ENCODE measurements around the gene BTBD19. TPM values are rescaled to one million over a fixed set of nuclear protein-coding genes. Genes with fewer than 3 reads are reported as not detected.

BTBD19 gene
- total and polyA plus RNA-seq, 9 of the 15 experiments (the other 6 are each of a cell fraction or from before 2014, with no cell fraction given), result 0.22 to 2.0 (median 0.95) TPM

DNA sequence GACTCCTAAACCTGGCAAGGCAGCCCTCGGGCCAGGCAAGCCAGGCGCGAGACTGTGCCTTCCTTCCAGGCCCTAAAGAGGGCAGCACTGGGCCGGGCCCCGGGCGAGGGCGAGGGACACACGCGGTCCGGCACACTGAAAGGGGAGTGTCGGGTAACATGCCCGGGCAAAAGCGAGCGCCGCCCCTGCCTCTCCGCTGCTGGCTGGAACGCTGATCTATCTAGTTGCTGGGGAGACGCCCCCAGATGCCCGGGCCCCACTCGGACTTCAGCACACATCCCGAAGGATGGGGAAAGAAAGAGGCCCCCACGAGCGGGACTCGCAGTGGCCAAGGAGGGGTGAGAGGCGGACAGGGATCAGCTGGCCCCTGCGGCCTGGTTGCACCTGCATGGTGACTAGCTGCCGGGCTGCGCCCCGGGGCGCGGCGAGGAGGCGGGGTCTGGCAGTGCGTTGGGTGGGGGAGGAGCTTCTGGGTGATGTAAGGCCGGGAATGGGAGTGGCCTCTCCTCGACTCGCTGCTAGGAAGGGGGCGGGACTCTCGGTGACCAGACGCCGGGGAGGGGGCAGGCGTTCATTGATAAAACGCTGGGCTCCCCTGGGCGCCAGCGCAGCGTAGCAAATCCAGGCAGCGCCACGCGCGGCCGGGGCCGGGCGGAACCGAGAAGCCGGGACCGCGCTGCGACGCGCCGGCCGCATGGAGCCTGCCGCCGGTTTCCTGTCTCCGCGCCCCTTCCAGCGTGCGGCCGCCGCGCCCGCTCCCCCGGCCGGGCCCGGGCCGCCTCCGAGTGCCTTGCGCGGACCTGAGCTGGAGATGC is 8.3 kb upstream of the BTBD19 start, which contains the start of gene PLK3 (continued):
- TF ChIP-seq ZHX1 (conservative IDR thresholded peaks at IDR 0.05; ENCODE audit: low read length) (peak; percentile 69; the same call in 1 of the 2 replicates), SOX6 (IDR thresholded peaks at IDR 0.05) (peak; percentile 65; the same call in 1 of the 2 replicates), KLF1 (tag; IDR thresholded peaks at IDR 0.05) (peak; percentile 51), CXXC5 (CRISPR knock-in tag; IDR thresholded peaks at IDR 0.05) (peak; percentile 97), ZBTB17 (CRISPR knock-in tag; IDR thresholded peaks at IDR 0.05) (peak; percentile 85), TEAD4 (IDR thresholded peaks at IDR 0.05; ENCODE audit: low read length) (peak; percentile 33; the same call in 1 of the 2 replicates), TEAD4 (CRISPR knock-in tag; IDR thresholded peaks at IDR 0.05; ENCODE audit: borderline replicate concordance) (no peak), HLTF (IDR thresholded peaks at IDR 0.05) (peak; percentile 7; the same call in 1 of the 2 replicates), XRCC5 (IDR thresholded peaks at IDR 0.05; ENCODE audit: low read depth, low read length) (peak; percentile 95), PPARD (CRISPR knock-in tag; IDR thresholded peaks at IDR 0.05) (no peak), HMGN3 (IDR thresholded peaks at IDR 0.05; ENCODE audit: borderline replicate concordance, extremely low read depth, insufficient read length, low read depth, low read length) (peak; percentile 83), ZKSCAN1 (IDR thresholded peaks at IDR 0.05; ENCODE audit: low read depth, low read length) (peak; percentile 66), ZBTB1 (CRISPR knock-in tag; IDR thresholded peaks at IDR 0.05; ENCODE audit: borderline replicate concordance, low read depth) (no peak), L3MBTL2 (IDR thresholded peaks at IDR 0.05) (peak; percentile 97), SMAD3 (CRISPR knock-in tag; conservative IDR thresholded peaks at IDR 0.05) (peak; percentile 73; the same call in 1 of the 2 replicates), BRD9 (IDR thresholded peaks at IDR 0.05; ENCODE audit: low read depth, partially characterized antibody) (peak; percentile 93), LEF1 (IDR thresholded peaks at IDR 0.05) (peak; percentile 78; the same call in 1 of the 2 replicates), SREBF1 (IDR thresholded peaks at IDR 0.05; ENCODE audit: borderline replicate concordance, low read depth, low read length) (peak; percentile 35; the same call in 1 of the 2 replicates)
- TF ChIP-seq, protein P1, sequence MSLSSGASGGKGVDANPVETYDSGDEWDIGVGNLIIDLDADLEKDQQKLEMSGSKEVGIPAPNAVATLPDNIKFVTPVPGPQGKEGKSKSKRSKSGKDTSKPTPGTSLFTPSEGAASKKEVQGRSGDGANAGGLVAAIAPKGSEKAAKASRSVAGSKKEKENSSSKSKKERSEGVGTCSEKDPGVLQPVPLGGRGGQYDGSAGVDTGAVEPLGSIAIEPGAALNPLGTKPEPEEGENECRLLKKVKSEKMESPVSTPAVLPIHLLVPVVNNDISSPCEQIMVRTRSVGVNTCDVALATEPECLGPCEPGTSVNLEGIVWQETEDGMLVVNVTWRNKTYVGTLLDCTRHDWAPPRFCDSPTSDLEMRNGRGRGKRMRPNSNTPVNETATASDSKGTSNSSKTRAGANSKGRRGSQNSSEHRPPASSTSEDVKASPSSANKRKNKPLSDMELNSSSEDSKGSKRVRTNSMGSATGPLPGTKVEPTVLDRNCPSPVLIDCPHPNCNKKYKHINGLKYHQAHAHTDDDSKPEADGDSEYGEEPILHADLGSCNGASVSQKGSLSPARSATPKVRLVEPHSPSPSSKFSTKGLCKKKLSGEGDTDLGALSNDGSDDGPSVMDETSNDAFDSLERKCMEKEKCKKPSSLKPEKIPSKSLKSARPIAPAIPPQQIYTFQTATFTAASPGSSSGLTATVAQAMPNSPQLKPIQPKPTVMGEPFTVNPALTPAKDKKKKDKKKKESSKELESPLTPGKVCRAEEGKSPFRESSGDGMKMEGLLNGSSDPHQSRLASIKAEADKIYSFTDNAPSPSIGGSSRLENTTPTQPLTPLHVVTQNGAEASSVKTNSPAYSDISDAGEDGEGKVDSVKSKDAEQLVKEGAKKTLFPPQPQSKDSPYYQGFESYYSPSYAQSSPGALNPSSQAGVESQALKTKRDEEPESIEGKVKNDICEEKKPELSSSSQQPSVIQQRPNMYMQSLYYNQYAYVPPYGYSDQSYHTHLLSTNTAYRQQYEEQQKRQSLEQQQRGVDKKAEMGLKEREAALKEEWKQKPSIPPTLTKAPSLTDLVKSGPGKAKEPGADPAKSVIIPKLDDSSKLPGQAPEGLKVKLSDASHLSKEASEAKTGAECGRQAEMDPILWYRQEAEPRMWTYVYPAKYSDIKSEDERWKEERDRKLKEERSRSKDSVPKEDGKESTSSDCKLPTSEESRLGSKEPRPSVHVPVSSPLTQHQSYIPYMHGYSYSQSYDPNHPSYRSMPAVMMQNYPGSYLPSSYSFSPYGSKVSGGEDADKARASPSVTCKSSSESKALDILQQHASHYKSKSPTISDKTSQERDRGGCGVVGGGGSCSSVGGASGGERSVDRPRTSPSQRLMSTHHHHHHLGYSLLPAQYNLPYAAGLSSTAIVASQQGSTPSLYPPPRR (CRISPR knock-in tag; IDR thresholded peaks at IDR 0.05; ENCODE audit: borderline replicate concordance), result peak; percentile 49; the same call in 1 of the 2 replicates

Measured in K562 (cell line).